K562 (cell line): ENCODE results near the gene TIGD4. TPM values are rescaled to one million over a fixed set of nuclear protein-coding genes. Genes with fewer than 3 reads are reported as not detected.

ENCODE experiments used
- ATAC-seq: fragments of 200-7000 bp; cut with Tn5 transposase; 3 replicates; pipeline ENCODE4 v1.9.1; 2020; ENCODE audit warnings: moderate library complexity
- BruUV-seq: library from RNA; stranded (reverse); fragments of 400-500 nt; replicated peaks from 2 replicates; lab custom pipeline; 2021; lab: Mats Ljungman, UMichigan
- CTCF ChIA-PET: fragments of 300-600 bp; formaldehyde crosslinking; extraction: SDS; loops from one replicate; lab custom pipeline; 2021; ENCODE audit warnings: low intra/inter-chr PET ratio; lab: Yijun Ruan, JAX
- POLR2A ChIA-PET: fragments of 300-600, 350-650 bp; sonication (Branson Sonifier 250); formaldehyde crosslinking; extraction: SDS; loops from one replicate; lab custom pipeline; 2021; ENCODE audit warnings: antibody characterized with exemption, inconsistent platforms; lab: Yijun Ruan, JAX
- DNase-seq, 4 experiments: peaks; one replicate each; pipeline versions ENCODE4 v3.0.0 to v3.0.0-alpha.2; 2011 to 2018; ENCODE audit warnings: low spot score in 3 of 4, mixed read lengths in 3 of 4; ENCODE audit errors: extremely low read depth in 1 of 4
- FAIRE-seq: peaks from 2 replicates; lab custom pipeline; 2011; peaks lifted over from hg19 to GRCh38; lab: Jason Lieb, UNC
- H2AFZ ChIP-seq: 2 replicates; pipeline ENCODE4 v1.6.0; 2011; ENCODE audit warnings: low read depth, low read length, control low read depth, inconsistent platforms
- H3K27ac ChIP-seq: fragments of 200-600 bp; 3 replicates; pipeline ENCODE4 v1.8.0; 2011; ENCODE audit warnings: low read depth, mild to moderate bottlenecking, control low read depth, inconsistent platforms, low read length, moderate library complexity, mixed read lengths; ENCODE audit errors: extremely low read depth
- H3K27me3 ChIP-seq, 2 experiments: fragments of 300-600 bp in 1 of 2; 2 replicates in 1 of 2; 3 replicates in 1 of 2; pipeline versions ENCODE4 v1.6.0 to v1.8.0; 2011; ENCODE audit warnings: inconsistent platforms in 2 of 2, low read length in 2 of 2, mild to moderate bottlenecking in 1 of 2, mixed read lengths in 1 of 2, moderate library complexity in 1 of 2; ENCODE audit not compliant: control insufficient read depth in 2 of 2, insufficient read depth in 2 of 2
- H3K36me3 ChIP-seq: fragments of 300-600 bp; 3 replicates; pipeline ENCODE4 v1.8.0; 2011; ENCODE audit warnings: mild to moderate bottlenecking, low read length, inconsistent platforms; ENCODE audit not compliant: control insufficient read depth, insufficient read depth
- H3K4me1 ChIP-seq, 2 experiments: fragments of 200-600 bp in 1 of 2; replicated peaks in 1 of 2; 2 replicates in 1 of 2; 3 replicates in 1 of 2; pipeline versions ENCODE4 v1.5.1 to v1.8.0; 2011; ENCODE audit warnings: inconsistent platforms in 2 of 2, low read length in 2 of 2, mild to moderate bottlenecking in 1 of 2, mixed read lengths in 1 of 2, moderate library complexity in 1 of 2; ENCODE audit not compliant: control insufficient read depth in 2 of 2, insufficient read depth in 2 of 2
- H3K4me2 ChIP-seq: 2 replicates; pipeline ENCODE4 v1.6.1; 2011; ENCODE audit warnings: low read length, control low read depth, inconsistent platforms, mixed read lengths; ENCODE audit not compliant: insufficient read depth
- H3K4me3 ChIP-seq: fragments of 200-600 bp; sonication (generic), shearing (Covaris generic); 2 replicates; pipeline ENCODE4 v1.5.1; 2016; ENCODE audit warnings: control low read depth, inconsistent platforms
- H3K79me2 ChIP-seq: fragments of 200-600 bp; 3 replicates; pipeline ENCODE4 v1.8.0; 2011; ENCODE audit warnings: low read length, inconsistent platforms; ENCODE audit not compliant: control insufficient read depth, insufficient read depth
- H3K9ac ChIP-seq, 2 experiments: 2 replicates each; pipeline versions ENCODE4 v1.6.0 to v1.6.1; 2011; ENCODE audit warnings: low read depth in 2 of 2, low read length in 2 of 2, control low read depth in 1 of 2, inconsistent platforms in 1 of 2, mild to moderate bottlenecking in 1 of 2, mixed read lengths in 1 of 2; ENCODE audit not compliant: insufficient read depth in 1 of 2
- H3K9me1 ChIP-seq: one replicate; pipeline ENCODE4 v1.6.0; 2011; ENCODE audit warnings: inconsistent platforms, mild to moderate bottlenecking, low read length, moderate library complexity; ENCODE audit not compliant: control insufficient read depth, insufficient read depth
- H3K9me3 ChIP-seq: replicated peaks from 2 replicates; pipeline ENCODE4 v1.5.1; 2011; ENCODE audit warnings: low read depth, low read length, inconsistent platforms; ENCODE audit not compliant: control insufficient read depth, insufficient read depth
- H4K20me1 ChIP-seq: replicated peaks from 2 replicates; pipeline ENCODE4 v1.6.1; 2011; ENCODE audit warnings: low read length, inconsistent platforms, mixed read lengths; ENCODE audit not compliant: control insufficient read depth, insufficient read depth
- CHD2 ChIP-seq: IDR thresholded peaks from 2 replicates; pipeline ENCODE4 v1.6.1; 2011; ENCODE audit warnings: low read depth, low read length
- ELK1 ChIP-seq: sonication (generic); formaldehyde crosslinking; IDR thresholded peaks from 2 replicates; pipeline ENCODE4 v1.8.1; 2022; ENCODE audit warnings: missing genetic modification reagents
- HMGN3 ChIP-seq: IDR thresholded peaks from 2 replicates; pipeline ENCODE4 v1.6.1; 2011; ENCODE audit warnings: borderline replicate concordance, low read depth, mild to moderate bottlenecking, mixed read lengths, low read length; ENCODE audit not compliant: insufficient read length; ENCODE audit errors: extremely low read depth
- HNRNPH1 ChIP-seq: fragments of 200-400 bp; formaldehyde crosslinking; optimal IDR thresholded peaks from 2 replicates; pipeline ENCODE3; 2017; ENCODE audit warnings: low read depth, mild to moderate bottlenecking, low read length, moderate library complexity
- NFE2 ChIP-seq: IDR thresholded peaks from 2 replicates; pipeline ENCODE4 v1.6.1; 2014; ENCODE audit warnings: antibody characterized with exemption, low read depth
- SPI1 ChIP-seq: IDR thresholded peaks from 2 replicates; pipeline ENCODE4 v1.6.1; 2011; ENCODE audit warnings: low read depth, low read length, control low read depth, borderline replicate concordance
- STAG1 ChIP-seq: sonication (generic); formaldehyde crosslinking; IDR thresholded peaks from 2 replicates; pipeline ENCODE4 v1.5.0; 2020; ENCODE audit warnings: missing genetic modification reagents, borderline replicate concordance
- TAF9B ChIP-seq: fragments of 450-650 bp; IDR thresholded peaks from 2 replicates; pipeline ENCODE4 v1.6.1; 2018; ENCODE audit warnings: mild to moderate bottlenecking; ENCODE audit not compliant: partially characterized antibody
- TBP ChIP-seq: optimal IDR thresholded peaks from 2 replicates; pipeline ENCODE3; 2011; ENCODE audit warnings: low read depth, low read length, improper control_type of control experiment
- ZNF232 ChIP-seq: sonication (generic); formaldehyde crosslinking; IDR thresholded peaks from 2 replicates; pipeline ENCODE4 v1.8.0; 2022; ENCODE audit warnings: mild to moderate bottlenecking, missing genetic modification reagents
- WGBS: fragments of 100-300 bp; shearing (Covaris generic); methylation state at CpG from one replicate; pipeline ENCODE4 v1.1.6; 2016; ENCODE audit warnings: low coverage, mixed read lengths; ENCODE audit not compliant: insufficient coverage; ENCODE audit errors: missing lambda C conversion rate; 5-methylcytosine and 5-hydroxymethylcytosine counted together
- in situ Hi-C: fragments of 300-500 bp; cut with MboI; formaldehyde crosslinking; loops from 4 replicates; pipeline ENCODE4 v1.15.0; 2018; ENCODE audit warnings: inconsistent platforms, mixed read lengths
- intact Hi-C: fragments of 100-400 bp; cut with micrococcal nuclease; formaldehyde crosslinking; loops from 2 replicates; pipeline ENCODE4 v1.14.2; 2022
- polyA plus RNA-seq, 8 experiments: library from polyadenylated mRNA; depleted of rRNA in 4 of 8; stranded (reverse) in 5 of 8; unstranded in 3 of 8; fragments of >200 nt; fragmentation: Nextera tagmentation in 2 of 8; fragmentation: Illumina TruSeq in 1 of 8; extraction: Ambion mirVana in 2 of 8; extraction: Trizol in 1 of 8; gene quantifications; 2 replicates each; pipeline versions ENCODE4 v1.2.1 to v1.2.3, GENCODE V29; 2011 to 2014; ENCODE audit warnings: inconsistent platforms in 1 of 8, missing spikeins in 1 of 8
- total RNA-seq, 7 experiments: library from RNA; depleted of rRNA in 6 of 7; stranded (reverse); fragments of >200 nt in 6 of 7; fragmentation: Illumina TruSeq in 2 of 7; extraction: Trizol in 2 of 7; gene quantifications; 2 replicates each; pipeline versions ENCODE4 v1.2.1 to v1.2.3, GENCODE V29; 2011 to 2021; ENCODE audit warnings: low replicate concordance in 1 of 7

Gene TIGD4
- total and polyA plus RNA-seq, 9 of the 15 experiments (the other 6 are each of a cell fraction or from before 2014, with no cell fraction given), result 0.07 to 0.28 (median 0.18) TPM

- WGBS, result 83% methylated on average over 2 of the region's 2 CpGs
- Histone ChIP-seq H3K27ac (no peak overlapping the region), H3K27me3 (no peaks in the 10 kb centered on the region), H3K4me2 (no peak overlapping the region), H3K9me3 (peaks cover 3% of the 10 kb centered on the region; the same call in 1 of the 2 replicates), H3K9me1 (no peaks in the 10 kb centered on the region), H3K4me3 (no peak overlapping the region), H3K4me1 (no peaks in the 10 kb centered on the region), H3K36me3 (no peaks in the 10 kb centered on the region), H3K79me2 (no peaks in the 10 kb centered on the region), H2AFZ (no peak overlapping the region), H4K20me1 (no peaks in the 10 kb centered on the region), H3K9ac (no peak overlapping the region)
- DNase-seq (no peak), FAIRE-seq (no peak), ATAC-seq (no peak)
- intact Hi-C loops, result no loop called here
- ChIA-PET POLR2A (no interaction called here), CTCF (interaction anchor here (0.6 kb wide), 1 partner anchor 1590 kb away, joined by 4 read pairs; no protein-coding TSS in a partner anchor)
- TF ChIP-seq NFE2 (no peak), SPI1 (peak; percentile 54; the same call in 1 of the 2 replicates)
- in situ Hi-C loops, result no loop called here
- no TSS peak for BruUV-seq
Measured at GRCh38 chr4:152824561-152824960, 45.0 kb upstream of the TIGD4 start.

- intact Hi-C loops, result no loop called here
- WGBS, result 93% methylated on average over 1 of the region's 1 CpG
- BruUV-seq, result no TSS peak
- TF ChIP-seq HNRNPH1 (no peak), ELK1 (CRISPR knock-in tag) (no peak), TBP (no peak), STAG1 (no peak), ZNF232 (no peak), TAF9B (no peak), CHD2 (no peak), HMGN3 (no peak)
- TF ChIP-seq, all 486 proteins: peak for 0
- Histone ChIP-seq H4K20me1 (no peaks in the 10 kb centered on the region), H2AFZ (no peak overlapping the region), H3K4me1 (no peaks in the 10 kb centered on the region), H3K4me3 (no peak overlapping the region), H3K4me2 (no peak overlapping the region), H3K27me3 (no peaks in the 10 kb centered on the region), H3K36me3 (no peaks in the 10 kb centered on the region), H3K9ac (no peak overlapping the region), H3K79me2 (no peaks in the 10 kb centered on the region), H3K27ac (no peak overlapping the region), H3K9me1 (no peaks in the 10 kb centered on the region), H3K9me3 (peaks cover 3% of the 10 kb centered on the region; the same call in 1 of the 2 replicates)
- FAIRE-seq, result no peak
- CTCF ChIA-PET, result no interaction called here
- POLR2A ChIA-PET, result no interaction called here
- DNase-seq, result no peak
- ATAC-seq, result no peak
- in situ Hi-C loops, result no loop called here
Measured at GRCh38 chr4:152822323-152822722, 42.8 kb upstream of the TIGD4 start.
